Neural progenitor cell (in vitro differentiated cells): ENCODE data around the gene PRR18. TPM values are rescaled to one million over a fixed set of nuclear protein-coding genes. Genes with fewer than 3 reads are reported as not detected.

Experiments used
- DNase-seq: peaks from one replicate; pipeline ENCODE4 v3.0.0-alpha.2; 2016; ENCODE audit warnings: low spot score
- H2AFZ ChIP-seq: fragments of 200-600 bp; sonication (generic); replicated peaks from 2 replicates; pipeline ENCODE4 v1.6.1; 2016; ENCODE audit warnings: antibody characterized with exemption
- H3F3A ChIP-seq: fragments of 200-600 bp; sonication (generic); 2 replicates; pipeline ENCODE4 v1.6.1; 2016; ENCODE audit warnings: antibody characterized with exemption, low read depth
- H3K27ac ChIP-seq: fragments of 200-600 bp; sonication (generic); 2 replicates; pipeline ENCODE4 v1.5.1; 2016; ENCODE audit warnings: mild to moderate bottlenecking
- H3K27me3 ChIP-seq: fragments of 200-600 bp; sonication (generic); 2 replicates; pipeline ENCODE4 v1.6.1; 2016; ENCODE audit warnings: mild to moderate bottlenecking, moderate library complexity
- H3K36me3 ChIP-seq: fragments of 200-600 bp; sonication (generic); 2 replicates; pipeline ENCODE4 v1.5.1; 2016
- H3K4me1 ChIP-seq: fragments of 200-600 bp; sonication (generic); 2 replicates; pipeline ENCODE4 v1.6.1; 2016; ENCODE audit warnings: mixed run types
- H3K4me2 ChIP-seq: fragments of 200-600 bp; sonication (generic); 2 replicates; pipeline ENCODE4 v1.6.1; 2016
- H3K4me3 ChIP-seq: fragments of 200-600 bp; sonication (generic); 2 replicates; pipeline ENCODE4 v1.5.1; 2016
- H3K79me2 ChIP-seq: fragments of 200-600 bp; sonication (generic); 2 replicates; pipeline ENCODE4 v1.6.1; 2016; ENCODE audit warnings: low read depth
- H3K9ac ChIP-seq: fragments of 200-600 bp; sonication (generic); 2 replicates; pipeline ENCODE4 v1.6.1; 2016
- H3K9me3 ChIP-seq: fragments of 200-600 bp; sonication (generic); 2 replicates; pipeline ENCODE4 v1.5.1; 2016; ENCODE audit warnings: low read depth
- H4K20me1 ChIP-seq: fragments of 200-600 bp; sonication (generic); 2 replicates; pipeline ENCODE4 v1.6.1; 2016; ENCODE audit warnings: low read depth
- H3K27ac Mint-ChIP-seq: 3 replicates; pipeline ENCODE4 v1.8.0; 2021; ENCODE audit warnings: mixed read lengths
- H3K27me3 Mint-ChIP-seq: 2 replicates; pipeline ENCODE4 v1.8.0; 2022; ENCODE audit warnings: low read depth, mild to moderate bottlenecking, inconsistent platforms, moderate library complexity, mixed read lengths; ENCODE audit not compliant: insufficient read depth
- H3K36me3 Mint-ChIP-seq: 3 replicates; pipeline ENCODE4 v1.8.0; 2021; ENCODE audit warnings: mixed read lengths
- H3K4me1 Mint-ChIP-seq: 3 replicates; pipeline ENCODE4 v1.8.0; 2021; ENCODE audit warnings: mixed read lengths
- H3K4me3 Mint-ChIP-seq: 3 replicates; pipeline ENCODE4 v1.8.0; 2021; ENCODE audit warnings: mild to moderate bottlenecking, moderate library complexity, mixed read lengths
- H3K9me3 Mint-ChIP-seq: 3 replicates; pipeline ENCODE4 v1.8.0; 2020; ENCODE audit warnings: mixed read lengths
- CTCF ChIP-seq: fragments of 200-600 bp; sonication (generic); IDR thresholded peaks from 2 replicates; pipeline ENCODE4 v1.5.1; 2017; ENCODE audit warnings: antibody characterized with exemption, mild to moderate bottlenecking
- EZH2 ChIP-seq: fragments of 200-600 bp; sonication (generic); IDR thresholded peaks from 2 replicates; pipeline ENCODE4 v1.6.1; 2017; ENCODE audit warnings: antibody characterized with exemption, mild to moderate bottlenecking, moderate library complexity
- EZH2phosphoT487 ChIP-seq: fragments of 200-600 bp; sonication (generic); IDR thresholded peaks from 2 replicates; pipeline ENCODE4 v1.6.1; 2017; ENCODE audit warnings: antibody characterized with exemption
- total RNA-seq: library from RNA; depleted of rRNA; stranded (reverse); fragments of >200 nt; gene quantifications from 2 replicates; pipeline ENCODE4 v1.2.3, GENCODE V29; 2015; ENCODE audit warnings: low replicate concordance

PRR18 gene
- total RNA-seq, 1 donor from 2014 or later: 0.13 TPM

- Mint-ChIP-seq H3K36me3 (no peaks in the 10 kb centered on the region), H3K4me3 (peak overlapping the region; percentile 15), H3K4me1 (peaks cover 11% of the 10 kb centered on the region), H3K27me3 (no peaks in the 10 kb centered on the region), H3K27ac (peak overlapping the region; percentile 93), H3K9me3 (no peaks in the 10 kb centered on the region)
- Histone ChIP-seq H3K9ac (no peak overlapping the region), H3F3A (no peaks in the 10 kb centered on the region), H3K4me1 (no peaks in the 10 kb centered on the region), H3K36me3 (peaks cover 6% of the 10 kb centered on the region), H3K27me3 (peaks cover 4% of the 10 kb centered on the region), H3K4me3 (no peak overlapping the region), H3K27ac (no peak overlapping the region), H3K4me2 (no peak overlapping the region), H3K9me3 (no peaks in the 10 kb centered on the region), H3K79me2 (no peaks in the 10 kb centered on the region), H4K20me1 (no peaks in the 10 kb centered on the region), H2AFZ (no peak overlapping the region)
- no peak for DNase-seq
- TF ChIP-seq EZH2phosphoT487 (no peak), CTCF (no peak), EZH2 (no peak)
These were observed 9.3 kb upstream of the PRR18 start for GRCh38 chr6:166317261-166318212.

- peaks cover 4% of the 10 kb centered on the region for H3K27me3 Mint-ChIP-seq
- TF ChIP-seq CTCF (no peak), EZH2phosphoT487 (no peak), EZH2 (no peak)
- no peaks in the 10 kb centered on the region for H3K36me3 Mint-ChIP-seq
- H3K9ac ChIP-seq: no peak overlapping the region
- peaks cover 6% of the 10 kb centered on the region for H3K36me3 ChIP-seq
- no peaks in the 10 kb centered on the region for H3K4me1 ChIP-seq
- no peak overlapping the region for H3K27ac Mint-ChIP-seq
- H4K20me1 ChIP-seq: no peaks in the 10 kb centered on the region
- no peak overlapping the region for H3K4me2 ChIP-seq
- peaks cover 14% of the 10 kb centered on the region for H3K4me1 Mint-ChIP-seq
- H3K9me3 ChIP-seq: no peaks in the 10 kb centered on the region
- H3K4me3 Mint-ChIP-seq: no peak overlapping the region
- DNase-seq: no peak
- H3K79me2 ChIP-seq: no peaks in the 10 kb centered on the region
- H3K27me3 ChIP-seq: peaks cover 16% of the 10 kb centered on the region
- H3K27ac ChIP-seq: no peak overlapping the region
- no peak overlapping the region for H3K4me3 ChIP-seq
- H3F3A ChIP-seq: no peaks in the 10 kb centered on the region
- H2AFZ ChIP-seq: no peak overlapping the region
- H3K9me3 Mint-ChIP-seq: no peaks in the 10 kb centered on the region
These were observed 7.2 kb upstream of the PRR18 start for GRCh38 chr6:166315436-166315835.

GRCh38 chr6:166314454-166314853 is 6.3 kb upstream of the PRR18 start:
- no peak for TF ChIP-seq EZH2
- TF ChIP-seq CTCF: no peak
- no peak for TF ChIP-seq EZH2phosphoT487
- H3K4me1 ChIP-seq: no peaks in the 10 kb centered on the region
- H4K20me1 ChIP-seq: no peaks in the 10 kb centered on the region
- no peak overlapping the region for H3K4me2 ChIP-seq
- Mint-ChIP-seq H3K27ac (no peak overlapping the region), H3K9me3 (no peaks in the 10 kb centered on the region), H3K4me1 (peaks cover 14% of the 10 kb centered on the region), H3K36me3 (no peaks in the 10 kb centered on the region), H3K27me3 (peaks cover 10% of the 10 kb centered on the region), H3K4me3 (no peak overlapping the region)
- H3K4me3 ChIP-seq: no peak overlapping the region
- no peak overlapping the region for H3K27ac ChIP-seq
- no peaks in the 10 kb centered on the region for H3K79me2 ChIP-seq
- H3K9ac ChIP-seq: no peak overlapping the region
- DNase-seq: no peak
- H3K36me3 ChIP-seq: no peaks in the 10 kb centered on the region
- H3K9me3 ChIP-seq: no peaks in the 10 kb centered on the region
- H3K27me3 ChIP-seq: peaks cover 26% of the 10 kb centered on the region
- H3F3A ChIP-seq: no peaks in the 10 kb centered on the region
- no peak overlapping the region for H2AFZ ChIP-seq
